Adrenal gland (tissue), 5 donors: ENCODE results near the gene ALG9.

Experiments used
- CTCF ChIP-seq, 6 experiments: fragments of 450-650 bp in 4 of 6; fragments of 200-600 bp in 2 of 6; sonication (generic) in 1 of 6; IDR thresholded peaks; 1 replicate in 5 of 6; 2 replicates in 1 of 6; pipeline versions ENCODE4 v1.5.1 to v1.8.0; 2016 to 2021; ENCODE audit warnings: antibody characterized with exemption in 6 of 6, mild to moderate bottlenecking in 2 of 6, moderate library complexity in 1 of 6
- POLR2A ChIP-seq, 2 donors: fragments of 450-650 bp; IDR thresholded peaks; one replicate each; pipeline ENCODE4 v1.6.1; 2017; ENCODE audit warnings: antibody characterized with exemption in 2 of 2, mild to moderate bottlenecking in 2 of 2, moderate library complexity in 1 of 2
- donor health status: DM: no; HTN: no; CAD: no.

GRCh38 chr11:111910676-111911562 lies 39.5 kb upstream of the ALG9 start:
- TF ChIP-seq CTCF (IDR thresholded peaks at IDR 0.05) (no peak), POLR2A (IDR thresholded peaks at IDR 0.05) (no peak)
